Adipocyte (in vitro differentiated cells): ENCODE measurements around the gene EIF1AD.

Experiments used
- DNase-seq: peaks from one replicate; pipeline ENCODE4 v3.0.0-alpha.2; 2015; ENCODE audit warnings: low read depth
- H3K27me3 ChIP-seq: replicated peaks from 2 replicates; pipeline ENCODE4 v1.7.0; 2013; ENCODE audit warnings: mild to moderate bottlenecking, low read length, moderate library complexity; ENCODE audit not compliant: control insufficient read depth, insufficient read depth
- H3K36me3 ChIP-seq: 2 replicates; pipeline ENCODE4 v1.7.0; 2013; ENCODE audit warnings: low read length, mild to moderate bottlenecking, moderate library complexity; ENCODE audit not compliant: control insufficient read depth, insufficient read depth, severe bottlenecking
- H3K4me1 ChIP-seq: 2 replicates; pipeline ENCODE4 v1.7.0; 2013; ENCODE audit warnings: mild to moderate bottlenecking, low read length, moderate library complexity; ENCODE audit not compliant: control insufficient read depth, insufficient read depth
- H3K4me3 ChIP-seq: 2 replicates; pipeline ENCODE4 v1.7.0; 2013; ENCODE audit warnings: mild to moderate bottlenecking, low read length, moderate library complexity
- H3K9ac ChIP-seq: 2 replicates; pipeline ENCODE4 v1.7.0; 2013; ENCODE audit warnings: mild to moderate bottlenecking, low read length, moderate library complexity
- H3K9me3 ChIP-seq: 2 replicates; pipeline ENCODE4 v1.7.0; 2013; ENCODE audit warnings: mild to moderate bottlenecking, low read length, moderate library complexity; ENCODE audit not compliant: control insufficient read depth

The EIF1AD gene

GRCh38 chr11:65946655-65947054 is 55.3 kb downstream of the EIF1AD start:
- peaks cover 2% of the 10 kb centered on the region for H3K4me1 ChIP-seq
- H3K9ac ChIP-seq, result no peak overlapping the region
- no peaks in the 10 kb centered on the region for H3K9me3 ChIP-seq
- no peaks in the 10 kb centered on the region for H3K36me3 ChIP-seq
- H3K27me3 ChIP-seq, result no peaks in the 10 kb centered on the region
- no peak for DNase-seq
- H3K4me3 ChIP-seq, result no peak overlapping the region
